Thoracic aorta (tissue), 2 donors: Measurements from ENCODE around the gene TOM1. TPM values are rescaled to one million over a fixed set of nuclear protein-coding genes. Genes with fewer than 3 reads are reported as not detected.

Source experiments
- ATAC-seq: fragments of 150-250 bp; one replicate; pipeline ENCODE4 v1.8.0; 2017; ENCODE audit warnings: low read depth; ENCODE audit not compliant: insufficient number of reproducible peaks, low FRiP score
- DNase-seq: peaks from one replicate; pipeline ENCODE4 v3.0.0-alpha.2; 2020; ENCODE audit warnings: low spot score
- H3K27ac ChIP-seq, 2 donors: fragments of 200-600 bp; sonication (generic); 1 replicate in 1 of 2; 2 replicates in 1 of 2; pipeline ENCODE4 v1.5.1; 2016; ENCODE audit warnings: mild to moderate bottlenecking in 2 of 2, moderate library complexity in 2 of 2
- H3K27me3 ChIP-seq: fragments of 200-600 bp; sonication (generic); replicated peaks from 2 replicates; pipeline ENCODE4 v1.6.0; 2016; ENCODE audit warnings: mild to moderate bottlenecking; ENCODE audit not compliant: insufficient read depth
- H3K36me3 ChIP-seq: fragments of 200-600 bp; sonication (generic); one replicate; pipeline ENCODE4 v1.5.1; 2016
- H3K4me1 ChIP-seq, 2 donors: fragments of 200-600 bp; sonication (generic); 1 replicate in 1 of 2; 2 replicates in 1 of 2; pipeline versions ENCODE4 v1.5.1 to v1.6.0; 2016; ENCODE audit warnings: low read depth in 2 of 2, mild to moderate bottlenecking in 1 of 2; ENCODE audit not compliant: control insufficient read depth in 1 of 2
- H3K4me3 ChIP-seq: fragments of 200-600 bp; sonication (generic); 2 replicates; pipeline ENCODE4 v1.5.1; 2016; ENCODE audit warnings: mild to moderate bottlenecking
- H3K9me3 ChIP-seq: fragments of 200-600 bp; sonication (generic); 2 replicates; pipeline ENCODE4 v1.5.1; 2016
- CTCF ChIP-seq: fragments of 200-600 bp; sonication (generic); IDR thresholded peaks from one replicate; pipeline ENCODE4 v1.5.1; 2019; ENCODE audit warnings: antibody characterized with exemption
- total RNA-seq, 2 donors: library from RNA; depleted of rRNA; stranded (reverse); fragments of >200 nt; gene quantifications; one replicate each; pipeline versions ENCODE4 v1.1.0 to v1.2.3, GENCODE V29; 2016

The TOM1 gene
- total RNA-seq, 2 donors from 2014 or later = 64.7 to 78.4 TPM

GRCh38 chr22:35375526-35375925 is 75.8 kb downstream of the TOM1 start:
- H3K36me3 ChIP-seq = no peaks in the 10 kb centered on the region
- H3K4me3 ChIP-seq = no peak overlapping the region
- no peak for ATAC-seq
- no peaks in the 10 kb centered on the region for H3K27me3 ChIP-seq
- DNase-seq = no peak
- TF ChIP-seq CTCF = no peak
- peak overlapping the region in 1 of 2 donors; percentile 5 for H3K27ac ChIP-seq
- peaks cover 16 to 37% of the 10 kb centered on the region in 2 donors for H3K4me1 ChIP-seq
- H3K9me3 ChIP-seq = no peaks in the 10 kb centered on the region

- Histone ChIP-seq H3K9me3 (no peaks in the 10 kb centered on the region), H3K36me3 (no peaks in the 10 kb centered on the region), H3K4me1 (peaks cover 17 to 45% of the 10 kb centered on the region in 2 donors), H3K27ac (peak overlapping the region; percentile 79 to 84), H3K4me3 (peak overlapping the region; percentile 48), H3K27me3 (no peaks in the 10 kb centered on the region)
- no peak for TF ChIP-seq CTCF
- DNase-seq = peak; percentile 92
- ATAC-seq = peak; percentile 71
Measured at GRCh38 chr22:35376728-35377472, 77.2 kb downstream of the TOM1 start.

- Histone ChIP-seq H3K27ac (peak overlapping the region; percentile 58 to 84), H3K27me3 (no peaks in the 10 kb centered on the region), H3K4me3 (no peak overlapping the region), H3K4me1 (peaks cover 14 to 39% of the 10 kb centered on the region in 2 donors), H3K9me3 (no peaks in the 10 kb centered on the region), H3K36me3 (no peaks in the 10 kb centered on the region)
- TF ChIP-seq CTCF = no peak
- DNase-seq (no peak), ATAC-seq (no peak)
Measured at GRCh38 chr22:35377735-35378134, 78.0 kb downstream of the TOM1 start.

- Histone ChIP-seq H3K9me3 (no peaks in the 10 kb centered on the region), H3K4me1 (peaks cover 14 to 39% of the 10 kb centered on the region in 2 donors), H3K4me3 (no peak overlapping the region), H3K27me3 (no peaks in the 10 kb centered on the region), H3K27ac (peak overlapping the region in 1 of 2 donors; percentile 84), H3K36me3 (peaks cover 3% of the 10 kb centered on the region)
- no peak for DNase-seq
- no peak for TF ChIP-seq CTCF
- ATAC-seq = no peak
Measured at GRCh38 chr22:35378621-35379020, 78.9 kb downstream of the TOM1 start.

- H3K4me3 ChIP-seq = no peak overlapping the region
- H3K27ac ChIP-seq = peak overlapping the region in 1 of 2 donors; percentile 86
- DNase-seq (no peak), ATAC-seq (no peak)
- H3K36me3 ChIP-seq = peaks cover 3% of the 10 kb centered on the region
- TF ChIP-seq CTCF = no peak
- no peaks in the 10 kb centered on the region for H3K27me3 ChIP-seq
- peaks cover 14 to 39% of the 10 kb centered on the region in 2 donors for H3K4me1 ChIP-seq
- no peaks in the 10 kb centered on the region for H3K9me3 ChIP-seq
Measured at GRCh38 chr22:35379146-35379993, 79.7 kb downstream of the TOM1 start.
